Ishikawa (cell line): ENCODE data around the gene ZNF778.

ENCODE experiments used
- CEBPB ChIP-seq: IDR thresholded peaks from 2 replicates; pipeline ENCODE4 v1.6.1; 2012
- EGR1 ChIP-seq: IDR thresholded peaks from 2 replicates; pipeline ENCODE4 v1.6.1; 2012
- MAX ChIP-seq: IDR thresholded peaks from 2 replicates; pipeline ENCODE4 v1.6.1; 2012
- ZBTB7A ChIP-seq: IDR thresholded peaks from 2 replicates; pipeline ENCODE4 v1.6.1; 2012; ENCODE audit warnings: low read depth

GRCh38 chr16:89210904-89211515, 6.5 kb upstream of the ZNF778 start:
- TF ChIP-seq CEBPB (no peak), MAX (no peak), EGR1 (no peak), ZBTB7A (no peak)
